ENCODE measurements around the gene TRPT1. TPM values are rescaled to one million over a fixed set of nuclear protein-coding genes. Genes with fewer than 3 reads are reported as not detected.

The TRPT1 gene
- total RNA-seq, 1 donor from 2014 or later = 39.7 TPM

DNA sequence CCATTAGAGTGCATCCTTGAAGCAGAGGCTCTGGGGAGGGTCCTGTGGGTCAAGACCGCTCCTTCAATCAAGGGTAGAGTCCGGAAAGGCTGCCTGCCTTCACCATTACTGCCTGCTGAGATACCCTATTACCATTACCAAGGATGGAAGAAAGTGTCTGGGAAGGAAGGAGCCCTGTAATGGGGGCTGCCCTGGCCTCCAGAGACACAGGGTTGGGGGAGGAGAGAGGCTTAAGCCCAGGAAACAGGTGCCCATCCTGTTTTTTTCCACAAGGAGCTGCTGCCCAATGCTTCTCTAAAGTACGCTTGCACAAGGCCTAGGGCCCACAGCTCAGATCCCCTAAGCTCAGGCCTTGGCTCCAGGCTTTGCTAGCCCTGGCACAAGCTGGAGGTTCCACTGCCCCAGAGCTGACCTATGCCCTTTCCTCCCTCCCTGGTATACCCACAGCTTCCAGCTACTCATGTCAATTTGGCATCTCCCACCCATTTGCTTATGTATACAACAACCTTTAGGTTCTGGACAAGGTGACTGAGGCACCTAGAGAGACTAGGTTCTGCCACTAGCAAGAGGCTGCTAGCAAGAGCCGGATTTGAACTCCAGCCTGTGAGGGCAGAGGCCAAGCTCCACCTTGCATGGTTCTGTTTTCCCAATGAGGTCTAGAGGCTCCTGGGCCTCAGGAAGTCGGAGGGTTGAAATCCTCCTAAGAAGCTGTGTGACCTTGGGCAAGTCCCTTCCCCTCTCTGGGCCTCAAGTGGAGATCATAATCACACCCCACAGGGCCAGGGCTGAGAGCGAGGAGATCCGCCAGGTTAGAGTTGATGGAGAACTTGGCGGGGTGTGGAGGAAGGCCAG lies 23.8 kb upstream of the TRPT1 start:
- Mint-ChIP-seq H3K36me3 (ENCODE audit: unreplicated experiment) (no peaks in the 10 kb centered on the region), H3K9me3 (ENCODE audit: unreplicated experiment) (no peaks in the 10 kb centered on the region), H3K27ac (ENCODE audit: unreplicated experiment) (no peak overlapping the region), H3K4me1 (ENCODE audit: unreplicated experiment) (peaks cover 30% of the 10 kb centered on the region), H3K27me3 (ENCODE audit: unreplicated experiment) (no peaks in the 10 kb centered on the region), H3K4me3 (ENCODE audit: unreplicated experiment) (no peak overlapping the region)
- DNase-seq (ENCODE audit: extremely low spot score, unreplicated experiment) = no peak
- TF ChIP-seq, protein P1, sequence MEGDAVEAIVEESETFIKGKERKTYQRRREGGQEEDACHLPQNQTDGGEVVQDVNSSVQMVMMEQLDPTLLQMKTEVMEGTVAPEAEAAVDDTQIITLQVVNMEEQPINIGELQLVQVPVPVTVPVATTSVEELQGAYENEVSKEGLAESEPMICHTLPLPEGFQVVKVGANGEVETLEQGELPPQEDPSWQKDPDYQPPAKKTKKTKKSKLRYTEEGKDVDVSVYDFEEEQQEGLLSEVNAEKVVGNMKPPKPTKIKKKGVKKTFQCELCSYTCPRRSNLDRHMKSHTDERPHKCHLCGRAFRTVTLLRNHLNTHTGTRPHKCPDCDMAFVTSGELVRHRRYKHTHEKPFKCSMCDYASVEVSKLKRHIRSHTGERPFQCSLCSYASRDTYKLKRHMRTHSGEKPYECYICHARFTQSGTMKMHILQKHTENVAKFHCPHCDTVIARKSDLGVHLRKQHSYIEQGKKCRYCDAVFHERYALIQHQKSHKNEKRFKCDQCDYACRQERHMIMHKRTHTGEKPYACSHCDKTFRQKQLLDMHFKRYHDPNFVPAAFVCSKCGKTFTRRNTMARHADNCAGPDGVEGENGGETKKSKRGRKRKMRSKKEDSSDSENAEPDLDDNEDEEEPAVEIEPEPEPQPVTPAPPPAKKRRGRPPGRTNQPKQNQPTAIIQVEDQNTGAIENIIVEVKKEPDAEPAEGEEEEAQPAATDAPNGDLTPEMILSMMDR (IDR thresholded peaks at IDR 0.05) = no peak

- Mint-ChIP-seq H3K4me3 (ENCODE audit: unreplicated experiment) (no peak overlapping the region), H3K9me3 (ENCODE audit: unreplicated experiment) (no peaks in the 10 kb centered on the region), H3K27me3 (ENCODE audit: unreplicated experiment) (no peaks in the 10 kb centered on the region), H3K27ac (ENCODE audit: unreplicated experiment) (no peak overlapping the region), H3K36me3 (ENCODE audit: unreplicated experiment) (peaks cover 3% of the 10 kb centered on the region), H3K4me1 (ENCODE audit: unreplicated experiment) (peaks cover 33% of the 10 kb centered on the region)
- TF ChIP-seq, protein P1 (IDR thresholded peaks at IDR 0.05) = no peak
- no peak for DNase-seq (ENCODE audit: extremely low spot score, unreplicated experiment)
Measured at GRCh38 chr11:64249038-64249437, 23.1 kb upstream of the TRPT1 start.

DNA sequence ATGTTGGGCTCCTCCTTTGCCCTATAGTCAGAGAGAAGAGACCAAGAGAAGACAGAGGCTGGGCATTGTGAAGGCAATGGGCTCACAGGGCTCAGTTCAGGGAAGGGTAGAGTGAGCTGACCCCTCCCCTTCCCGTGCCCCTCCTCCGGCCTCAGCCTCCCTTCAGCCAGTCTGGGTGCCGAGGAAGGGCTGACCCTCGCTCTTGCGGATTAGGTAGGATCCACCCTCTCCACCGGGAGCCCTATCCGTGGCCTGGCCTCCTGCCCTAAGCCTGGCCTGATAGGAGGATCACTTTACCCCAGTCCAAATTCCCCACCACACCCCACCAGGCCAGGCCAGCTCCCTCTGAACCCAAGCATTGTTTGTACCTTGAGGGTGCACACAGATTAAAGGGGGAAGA lies 22.6 kb upstream of the TRPT1 start:
- no peak for DNase-seq (ENCODE audit: extremely low spot score, unreplicated experiment)
- TF ChIP-seq, protein P1 (IDR thresholded peaks at IDR 0.05) = no peak
- Mint-ChIP-seq H3K4me3 (ENCODE audit: unreplicated experiment) (no peak overlapping the region), H3K36me3 (ENCODE audit: unreplicated experiment) (peaks cover 8% of the 10 kb centered on the region), H3K9me3 (ENCODE audit: unreplicated experiment) (no peaks in the 10 kb centered on the region), H3K27ac (ENCODE audit: unreplicated experiment) (no peak overlapping the region), H3K4me1 (ENCODE audit: unreplicated experiment) (peaks cover 33% of the 10 kb centered on the region), H3K27me3 (ENCODE audit: unreplicated experiment) (no peaks in the 10 kb centered on the region)

DNA sequence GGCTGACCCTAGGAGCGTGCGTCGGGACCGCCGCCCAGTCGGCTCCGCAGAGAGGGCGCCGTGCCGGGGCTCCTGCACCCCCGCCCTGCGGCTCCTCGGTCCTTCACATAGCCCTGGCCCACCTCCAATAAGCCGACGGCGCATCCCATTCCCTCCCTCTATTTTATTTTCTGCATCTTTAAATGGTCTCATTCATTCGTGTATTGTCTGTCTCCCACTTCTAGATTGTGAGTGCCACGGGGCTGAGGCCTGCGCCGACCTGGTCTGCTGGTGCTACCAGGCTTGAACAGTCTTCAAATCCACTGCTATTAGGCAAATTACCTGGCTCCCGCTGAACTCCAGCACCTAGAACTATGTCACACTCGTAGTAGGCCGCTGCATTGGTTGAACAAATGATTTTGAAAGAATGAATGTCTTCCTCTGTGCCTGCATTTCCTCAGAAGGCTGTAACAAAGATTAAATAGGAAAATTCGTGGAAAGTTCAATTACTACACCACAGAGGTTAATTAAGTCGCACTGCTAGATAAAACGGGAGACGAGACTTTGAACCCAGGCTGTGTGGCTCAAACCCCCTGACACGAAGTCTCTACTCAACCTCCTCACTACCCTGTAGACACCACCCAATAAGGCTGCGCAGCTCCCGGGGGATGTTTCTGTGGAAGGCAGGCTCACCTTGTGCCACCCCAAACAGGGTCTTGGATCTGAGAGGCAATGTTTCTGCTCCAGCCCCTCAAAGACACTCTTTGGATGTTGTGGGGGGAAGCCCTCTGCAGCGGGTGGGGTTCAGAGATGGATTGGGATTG lies 21.9 kb upstream of the TRPT1 start:
- peaks cover 10% of the 10 kb centered on the region for H3K36me3 Mint-ChIP-seq (ENCODE audit: unreplicated experiment)
- peak overlapping the region; percentile 75 for H3K27ac Mint-ChIP-seq (ENCODE audit: unreplicated experiment)
- H3K4me3 Mint-ChIP-seq (ENCODE audit: unreplicated experiment) = peak overlapping the region; percentile 82
- H3K9me3 Mint-ChIP-seq (ENCODE audit: unreplicated experiment) = no peaks in the 10 kb centered on the region
- TF ChIP-seq, protein P1 (IDR thresholded peaks at IDR 0.05) = no peak
- peaks cover 35% of the 10 kb centered on the region for H3K4me1 Mint-ChIP-seq (ENCODE audit: unreplicated experiment)
- DNase-seq (ENCODE audit: extremely low spot score, unreplicated experiment) = no peak
- no peaks in the 10 kb centered on the region for H3K27me3 Mint-ChIP-seq (ENCODE audit: unreplicated experiment)

Measured in osteocyte (in vitro differentiated cells).